GM19467 (cell line): ENCODE results near the gene TMEM132D.

Source experiments
- ATAC-seq: cut with Tn5 transposase; IDR thresholded peaks from one replicate; pipeline ENCODE4 v1.9.1; 2021; ENCODE audit warnings: mild to moderate bottlenecking, moderate library complexity; ENCODE audit not compliant: unreplicated experiment

Gene TMEM132D

DNA sequence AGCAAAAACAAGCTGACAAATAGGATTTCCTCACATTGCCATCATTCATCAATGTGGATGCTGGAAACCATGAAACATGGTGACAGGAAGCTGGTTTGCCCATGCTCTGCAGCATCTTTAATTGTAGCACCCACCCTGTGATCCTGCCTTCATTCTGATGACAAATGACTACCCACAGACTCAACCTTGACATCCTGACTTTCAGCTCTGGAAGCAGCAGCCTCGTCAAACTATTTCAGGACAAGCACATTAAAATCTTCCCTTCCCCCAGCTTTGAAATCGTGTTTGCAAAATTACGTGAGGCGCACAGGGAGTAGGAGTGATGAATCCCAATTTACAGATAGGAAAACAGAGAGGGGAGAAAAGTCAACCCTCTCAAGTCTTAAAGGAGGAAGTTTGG lies 765.0 kb downstream of the TMEM132D start:
- ATAC-seq = no peak

DNA sequence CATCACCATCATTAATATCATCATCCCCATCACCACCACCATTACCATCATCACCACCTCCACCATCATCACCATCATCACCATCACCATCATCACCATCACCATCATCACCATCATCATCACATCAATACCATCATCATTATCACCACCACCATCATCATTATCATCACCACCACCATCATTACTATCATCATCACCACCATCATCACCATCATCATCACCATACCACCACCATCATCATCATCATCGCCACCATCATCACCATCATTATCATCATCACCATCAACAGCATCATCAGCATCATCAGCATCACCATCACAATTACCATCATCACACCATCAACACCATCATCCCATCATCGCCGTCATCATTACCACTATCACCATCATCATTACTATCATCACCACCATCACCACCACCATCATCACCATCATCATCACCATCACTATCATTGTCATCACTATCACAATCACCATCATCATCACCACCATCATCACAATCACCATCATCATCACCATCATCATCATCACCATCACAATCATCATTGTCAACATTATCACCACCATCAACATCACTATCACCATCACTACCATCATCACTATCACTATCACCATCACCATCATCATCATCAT lies 767.0 kb downstream of the TMEM132D start:
- no peak for ATAC-seq

DNA sequence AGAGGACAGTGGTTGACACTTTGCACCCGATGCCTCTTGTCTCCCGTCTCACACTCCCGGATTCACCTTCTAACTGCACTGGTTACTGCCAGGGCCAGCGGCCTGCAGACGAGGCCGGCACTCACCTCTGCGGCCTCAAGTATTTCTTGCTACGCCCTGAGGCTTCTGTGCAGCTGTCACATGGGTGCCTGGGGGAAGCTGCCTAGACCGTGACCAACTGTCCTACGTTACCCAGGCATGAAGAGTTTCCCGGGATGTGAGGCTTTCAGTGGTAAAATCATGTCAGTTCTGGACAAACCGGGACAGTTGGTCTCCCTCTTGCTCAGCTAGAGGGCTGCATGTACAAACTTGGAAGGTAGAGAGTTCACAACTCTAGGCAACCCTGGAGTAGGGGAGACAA lies 776.1 kb downstream of the TMEM132D start:
- ATAC-seq = no peak

DNA sequence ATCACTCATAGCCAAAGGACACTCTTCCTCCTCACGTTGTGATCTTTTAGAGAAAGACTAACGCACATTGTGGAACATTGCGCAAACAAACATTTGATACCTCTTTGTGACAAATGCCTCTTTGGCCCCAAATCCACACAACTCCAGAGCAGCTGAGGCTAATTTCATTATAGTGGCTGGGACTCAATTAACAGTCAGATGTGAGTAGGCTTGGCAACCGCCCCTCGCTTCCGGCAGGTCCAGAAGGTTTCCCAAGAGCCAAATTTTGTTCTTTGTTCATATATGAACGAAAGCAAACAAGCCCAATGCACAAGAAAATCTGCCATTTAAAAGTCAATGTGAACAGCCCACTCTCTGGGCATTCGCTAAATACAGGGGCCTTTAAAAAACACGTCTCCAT lies 776.6 kb downstream of the TMEM132D start:
- ATAC-seq = no peak

DNA sequence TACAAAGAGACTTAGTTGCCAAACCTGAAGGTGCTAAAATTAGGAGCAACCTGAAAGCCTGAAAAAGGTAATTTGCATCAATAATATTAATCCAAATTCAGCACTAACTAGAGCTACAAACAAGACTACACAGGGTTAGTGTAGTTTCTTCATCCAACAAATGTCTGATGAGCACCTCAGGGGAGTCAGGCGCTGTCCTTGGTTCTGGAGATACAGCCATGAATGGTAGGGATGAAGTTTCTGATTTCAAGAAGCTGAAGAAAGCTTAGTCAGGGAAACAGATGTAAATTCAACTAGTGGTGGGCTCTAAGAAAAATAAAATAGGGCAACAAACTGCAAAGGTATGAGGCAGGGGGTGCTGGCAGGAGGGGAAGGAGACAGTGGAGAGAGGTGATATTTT lies 784.3 kb downstream of the TMEM132D start:
- no peak for ATAC-seq

DNA sequence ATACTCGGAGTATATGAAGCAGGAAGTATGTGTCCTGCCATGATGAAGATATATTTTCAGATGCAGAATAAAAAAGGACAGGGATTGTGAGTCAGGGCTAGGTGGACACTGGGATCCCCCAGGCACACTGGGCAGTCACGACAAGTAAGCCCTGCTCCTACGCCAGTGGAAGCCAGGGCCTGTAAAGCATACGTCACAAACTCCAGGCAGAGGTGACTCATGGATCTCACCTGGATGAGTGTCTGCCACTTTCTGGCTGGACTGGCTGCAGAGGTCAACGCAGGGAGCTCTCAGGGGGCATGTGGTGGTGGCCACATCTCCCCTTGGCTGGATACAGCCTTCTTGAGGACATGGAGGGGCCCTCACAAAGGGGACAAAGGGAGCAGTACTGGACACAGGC lies 788.3 kb downstream of the TMEM132D start:
- ATAC-seq = no peak

DNA sequence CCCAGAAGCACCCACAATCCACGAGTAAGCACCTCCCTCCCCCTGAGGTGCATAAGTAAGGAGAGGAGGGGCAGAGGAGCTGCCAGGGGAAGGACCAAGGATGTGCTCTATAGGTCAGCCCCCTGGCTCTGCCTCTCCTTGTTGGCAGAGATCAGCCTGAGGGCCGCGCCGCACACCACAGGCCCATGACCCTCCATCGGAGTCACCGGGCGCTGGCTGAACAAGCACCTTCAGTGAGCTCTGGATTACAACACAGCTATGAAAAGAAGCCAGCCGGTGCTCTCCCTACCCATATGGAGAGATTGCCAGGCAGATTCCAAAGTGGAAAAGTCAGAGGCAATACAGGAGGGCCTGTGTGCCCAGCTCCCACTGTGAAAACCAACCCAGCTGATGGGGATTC lies 793.2 kb downstream of the TMEM132D start:
- no peak for ATAC-seq

DNA sequence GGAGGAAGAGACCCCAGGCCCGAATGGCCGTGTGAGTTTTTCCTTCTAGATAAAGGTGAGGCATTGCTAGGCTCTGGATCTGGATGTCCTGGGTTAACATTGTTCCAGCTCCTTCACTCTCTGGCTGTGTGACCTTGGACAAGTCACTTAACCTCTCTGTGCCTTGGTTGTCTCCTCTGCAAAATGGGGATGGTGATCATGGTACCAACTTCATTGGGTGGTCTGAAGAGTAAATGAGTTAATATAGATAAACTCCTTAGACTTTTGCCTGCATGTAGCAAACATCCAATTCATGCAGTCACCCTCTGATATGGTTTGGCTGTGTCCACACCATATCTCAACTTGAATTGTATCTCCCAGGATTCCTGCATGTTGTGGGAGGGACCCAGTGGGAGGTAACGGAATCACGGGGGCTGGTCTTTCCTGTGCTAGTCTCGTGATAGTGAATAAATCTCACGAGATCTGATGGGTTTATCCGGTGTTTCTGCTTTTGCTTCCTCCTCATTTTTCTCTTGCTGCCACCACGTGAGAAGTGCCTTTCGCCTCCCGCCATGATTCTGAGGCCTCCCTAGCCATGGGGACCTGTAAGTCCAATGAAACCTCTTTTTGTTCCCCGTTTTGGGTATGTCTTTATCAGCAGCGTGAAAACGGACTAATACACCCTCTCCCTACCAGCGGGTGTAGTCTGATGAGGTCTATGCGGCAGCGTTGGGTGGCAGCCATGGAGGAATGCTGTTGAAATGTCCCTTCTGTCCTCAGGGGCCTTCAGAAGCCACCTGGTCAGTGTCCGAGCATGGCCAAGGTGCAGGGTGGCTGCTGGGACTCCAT lies 794.4 kb downstream of the TMEM132D start:
- ATAC-seq = no peak

DNA sequence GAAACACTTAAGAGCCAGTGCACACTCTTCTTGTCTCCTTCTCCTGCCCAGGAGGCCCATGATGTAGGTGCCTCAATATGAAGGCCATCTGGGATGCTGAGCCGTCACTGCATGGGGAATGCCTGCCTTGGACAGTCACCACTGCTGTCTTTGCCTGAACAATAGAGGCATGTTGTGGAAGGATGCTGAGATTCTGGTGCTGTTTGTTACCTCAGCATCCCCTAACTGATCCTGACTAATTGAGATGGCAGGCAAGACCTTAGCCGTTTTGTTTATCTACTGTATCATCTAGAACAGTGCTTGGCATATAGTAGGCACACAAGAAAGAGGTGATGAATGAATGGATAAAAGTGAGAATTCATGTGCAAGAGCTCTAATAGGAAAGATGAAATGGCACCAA lies 797.1 kb downstream of the TMEM132D start:
- no peak for ATAC-seq

DNA sequence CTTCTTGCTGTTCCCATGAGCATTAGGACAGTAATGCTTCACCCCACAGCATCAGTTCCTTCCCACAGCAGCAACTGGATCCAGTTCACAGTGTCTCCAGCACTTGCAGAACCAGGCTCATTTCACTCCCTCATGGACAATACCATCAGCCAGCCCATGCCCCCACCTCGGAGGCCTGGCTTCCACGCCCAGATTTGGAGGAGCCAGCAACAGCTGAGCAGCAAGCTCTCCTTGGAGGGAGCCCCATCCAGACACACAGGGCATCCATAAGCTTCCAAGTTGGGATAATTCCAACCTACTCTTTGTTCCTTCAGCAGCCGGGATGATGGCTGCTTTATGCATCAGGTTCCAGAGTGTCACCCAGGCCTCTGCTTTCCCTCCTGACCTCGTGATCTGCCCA lies 800.6 kb downstream of the TMEM132D start:
- ATAC-seq = no peak

DNA sequence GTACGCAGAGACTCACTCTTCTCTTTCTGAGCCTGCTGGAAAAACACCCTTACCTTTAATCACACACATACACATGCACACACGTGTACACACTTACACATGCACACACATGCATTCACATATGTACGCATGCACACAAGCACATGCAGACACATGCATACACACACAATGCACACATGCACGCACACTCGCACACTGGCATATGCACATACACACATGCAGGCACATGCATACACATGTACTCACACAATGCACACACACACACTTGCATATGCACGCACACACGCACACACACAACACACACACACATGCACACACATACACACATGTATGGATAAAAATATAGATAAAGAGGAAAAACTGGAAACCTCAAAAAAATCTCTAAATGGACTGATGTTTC lies 801.6 kb downstream of the TMEM132D start:
- ATAC-seq = no peak

DNA sequence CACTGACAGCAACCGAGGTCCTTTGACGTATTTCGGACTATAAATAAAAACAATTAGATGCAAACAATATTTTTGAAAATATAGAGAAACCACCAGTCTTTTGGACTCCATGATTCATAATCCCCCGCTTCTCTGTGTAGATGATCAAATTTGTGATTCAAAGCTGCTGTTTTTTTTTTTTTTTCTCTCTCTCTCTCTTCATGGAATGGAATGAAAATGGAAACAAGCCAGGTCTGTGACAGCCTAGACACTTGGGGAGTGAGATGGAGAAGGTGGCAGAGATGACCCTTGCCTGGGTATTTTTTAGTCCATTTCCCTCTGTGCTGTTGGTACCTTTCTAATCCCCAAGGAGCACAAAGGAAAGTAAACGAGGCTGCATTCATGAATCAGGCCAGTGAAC lies 802.0 kb downstream of the TMEM132D start:
- ATAC-seq = no peak

DNA sequence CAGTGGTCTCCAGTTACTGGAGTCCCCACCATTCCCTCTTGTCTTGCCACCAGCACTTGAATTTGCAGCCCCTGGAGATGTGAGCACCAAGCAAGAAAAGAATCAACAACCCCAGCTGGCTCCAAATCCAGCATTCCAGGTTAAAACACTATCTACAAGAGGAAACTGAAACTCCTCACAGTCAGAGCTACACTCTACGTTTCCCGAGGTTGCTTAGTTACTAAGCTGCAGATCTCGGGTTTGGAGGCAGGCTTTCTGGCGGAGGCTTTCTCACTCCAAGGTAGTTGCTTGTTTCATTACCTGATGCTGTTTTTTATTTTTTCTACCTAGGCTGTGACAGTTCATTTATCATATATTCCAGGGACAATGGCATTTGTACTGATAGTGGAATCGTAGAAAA lies 802.4 kb downstream of the TMEM132D start:
- no peak for ATAC-seq

DNA sequence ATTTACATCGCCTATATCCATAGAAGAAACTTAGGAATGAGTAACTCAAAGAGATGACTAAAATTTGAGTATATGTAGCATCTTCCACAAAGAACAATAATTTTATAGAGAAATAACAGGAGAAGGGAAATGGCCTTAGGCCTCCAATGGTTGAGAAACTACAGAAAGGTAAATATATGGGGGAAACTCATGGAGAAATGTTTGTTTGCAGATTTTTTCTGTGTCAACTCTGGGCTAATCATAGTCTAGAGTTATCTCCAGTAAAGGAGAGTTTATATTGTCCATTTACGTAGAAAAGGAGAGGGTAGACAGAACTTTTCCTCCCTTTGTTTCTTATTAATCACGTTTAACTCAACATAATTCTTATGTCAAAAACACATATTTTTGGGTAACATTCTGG lies 806.4 kb downstream of the TMEM132D start:
- no peak for ATAC-seq

DNA sequence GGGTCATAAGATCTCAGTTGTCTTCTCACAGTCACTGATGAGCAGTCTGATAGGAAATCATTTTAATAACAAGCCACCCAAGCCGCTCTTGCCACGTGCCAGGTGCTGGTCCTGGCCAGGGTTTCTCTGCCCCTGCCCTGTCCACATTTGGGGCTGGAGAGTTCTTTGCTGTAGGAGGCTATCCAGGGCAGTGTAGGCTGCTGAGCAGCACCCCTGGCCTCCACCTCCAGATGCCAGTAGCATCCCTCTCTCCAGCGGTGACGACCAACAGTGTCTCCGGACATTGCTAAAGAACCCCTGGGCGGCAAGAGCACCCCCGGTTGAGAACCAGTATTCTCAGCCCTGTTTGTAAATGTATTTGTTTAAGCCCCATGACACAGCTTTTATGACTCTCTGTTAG lies 806.9 kb downstream of the TMEM132D start:
- no peak for ATAC-seq

DNA sequence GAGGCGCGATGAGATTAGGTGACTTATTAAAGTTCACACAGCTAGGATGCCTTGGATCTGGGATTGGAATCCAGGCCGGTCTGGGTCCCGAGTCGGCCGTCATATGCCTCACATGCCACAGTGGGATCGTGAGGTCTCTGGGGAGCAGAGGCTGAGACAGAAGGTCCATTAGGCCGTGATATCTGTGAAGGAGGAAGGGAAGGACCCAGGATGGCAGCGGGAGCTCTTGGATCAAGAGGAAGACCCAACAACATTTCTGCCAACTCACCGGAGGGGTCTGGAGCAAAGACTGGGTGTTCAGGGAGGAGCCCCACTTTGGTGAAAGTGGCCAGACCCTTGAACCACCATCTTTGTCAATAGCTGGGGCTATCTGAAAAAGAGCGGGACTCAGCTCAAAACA lies 807.6 kb downstream of the TMEM132D start:
- ATAC-seq = no peak

DNA sequence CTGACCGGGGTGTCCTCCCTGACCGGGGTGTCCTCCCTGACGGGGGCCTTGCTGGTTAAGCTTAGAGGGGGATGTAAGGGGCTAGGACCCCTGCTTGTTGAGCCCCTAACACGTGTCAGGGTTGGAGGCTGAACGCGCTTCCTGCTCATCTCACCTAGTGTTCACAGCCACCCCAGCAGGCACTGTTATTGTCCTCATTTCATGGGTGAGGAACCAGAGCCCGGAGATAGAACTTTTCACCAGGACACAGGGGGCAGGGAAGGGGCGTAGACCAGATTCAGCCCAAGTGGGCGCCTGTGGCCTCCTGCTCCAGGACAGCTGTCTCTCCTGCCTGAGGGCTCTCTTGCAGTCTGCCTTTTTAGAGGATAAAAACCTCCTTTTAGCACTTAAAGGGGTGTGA lies 814.2 kb downstream of the TMEM132D start:
- no peak for ATAC-seq

DNA sequence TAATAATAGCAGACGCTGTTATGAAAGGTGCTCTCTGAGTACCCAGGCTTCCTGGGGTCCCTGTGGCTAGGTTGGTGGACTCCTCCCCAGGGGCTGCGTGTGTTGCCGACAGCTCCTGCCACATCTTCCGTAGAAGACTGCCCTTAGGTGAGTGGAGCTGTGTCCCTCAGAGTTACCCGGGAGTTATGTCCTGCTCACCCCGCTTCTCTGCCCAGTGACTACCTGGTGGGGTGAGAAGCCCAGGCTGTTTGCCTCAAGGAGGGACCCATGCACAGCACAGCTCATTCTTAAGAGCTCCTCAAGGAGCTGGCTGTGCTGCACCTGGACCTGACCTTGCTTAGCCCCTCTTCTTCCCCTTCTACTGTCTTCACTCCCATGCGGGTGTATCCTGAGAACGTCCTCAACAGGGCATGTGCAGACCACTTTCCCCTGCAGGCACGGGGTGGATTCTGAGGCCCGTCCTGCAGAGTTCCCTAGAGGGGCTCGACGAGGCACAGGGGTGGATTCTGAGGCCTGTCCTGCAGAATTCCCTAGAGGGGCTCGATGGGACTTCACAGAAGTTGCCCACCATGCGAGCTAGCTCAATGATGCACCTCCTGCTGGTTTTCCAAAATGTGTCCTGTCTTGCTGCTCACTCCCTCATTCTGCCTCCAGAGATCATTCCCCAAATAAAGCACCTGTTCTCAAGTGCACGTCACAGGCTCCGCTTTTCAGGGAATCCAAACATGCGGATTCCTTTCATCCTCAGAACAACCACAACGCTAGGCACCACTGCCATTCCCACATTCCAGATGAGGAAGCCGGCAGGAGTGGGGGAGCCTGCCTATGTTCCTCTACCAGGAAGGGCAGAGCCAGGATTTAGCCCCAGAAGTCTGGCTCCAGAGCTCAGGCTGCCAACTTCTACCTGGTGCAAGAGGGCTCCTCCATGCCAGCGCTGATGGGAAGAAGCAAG lies 818.7 kb downstream of the TMEM132D start:
- ATAC-seq = no peak

DNA sequence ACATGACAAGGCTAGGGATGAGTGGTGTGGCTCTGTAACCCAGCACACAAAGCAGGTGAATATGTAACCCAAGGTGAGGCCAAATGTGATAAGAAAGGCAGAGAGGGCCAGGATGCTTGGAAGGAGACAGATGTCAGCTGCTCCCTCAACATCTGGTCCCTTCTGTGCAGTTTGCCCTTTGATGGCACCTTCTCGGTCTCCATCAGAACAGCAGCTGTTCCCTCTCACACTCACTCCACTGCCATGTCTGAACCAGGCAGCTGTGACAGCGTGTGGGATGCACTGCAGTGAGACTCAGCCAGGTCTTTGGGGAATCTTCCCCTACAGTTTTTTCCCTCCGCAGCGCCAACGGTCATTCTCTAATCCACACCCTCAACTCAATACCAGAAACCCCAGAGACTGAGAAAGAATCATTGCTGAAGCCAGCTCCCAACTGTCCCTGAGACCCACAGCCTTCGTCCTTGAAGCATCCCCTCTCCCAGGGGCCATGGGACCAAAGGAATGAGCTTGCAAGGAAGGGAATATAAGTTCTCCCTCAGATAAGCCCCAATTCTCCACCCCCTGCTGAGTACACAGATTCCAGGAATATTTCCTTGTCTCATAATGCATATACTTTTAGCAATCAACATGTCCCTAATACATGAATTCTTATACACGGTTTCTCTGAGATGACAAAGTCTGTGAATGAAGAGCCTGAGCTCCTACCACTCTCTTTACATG lies 820.5 kb downstream of the TMEM132D start:
- ATAC-seq = no peak

DNA sequence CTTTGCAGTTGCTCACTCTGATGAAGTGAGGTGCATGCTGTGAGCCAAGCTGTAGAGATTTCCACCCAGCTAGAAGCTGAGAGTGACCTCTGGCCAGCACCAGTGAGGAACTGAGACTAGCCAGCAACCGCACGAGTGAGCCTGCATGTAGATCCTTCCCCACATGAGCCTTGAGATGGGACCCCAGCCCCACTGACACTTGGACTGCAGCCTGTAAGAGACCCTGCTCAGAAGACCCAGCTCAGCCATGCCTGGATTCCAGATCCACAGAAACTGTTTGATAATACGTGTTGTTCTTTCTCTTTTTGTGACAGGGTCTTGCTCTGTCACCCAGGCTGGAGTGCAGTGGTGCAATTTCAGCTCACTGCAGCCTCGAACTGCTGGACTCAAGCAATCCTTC lies 821.4 kb downstream of the TMEM132D start:
- no peak for ATAC-seq

DNA sequence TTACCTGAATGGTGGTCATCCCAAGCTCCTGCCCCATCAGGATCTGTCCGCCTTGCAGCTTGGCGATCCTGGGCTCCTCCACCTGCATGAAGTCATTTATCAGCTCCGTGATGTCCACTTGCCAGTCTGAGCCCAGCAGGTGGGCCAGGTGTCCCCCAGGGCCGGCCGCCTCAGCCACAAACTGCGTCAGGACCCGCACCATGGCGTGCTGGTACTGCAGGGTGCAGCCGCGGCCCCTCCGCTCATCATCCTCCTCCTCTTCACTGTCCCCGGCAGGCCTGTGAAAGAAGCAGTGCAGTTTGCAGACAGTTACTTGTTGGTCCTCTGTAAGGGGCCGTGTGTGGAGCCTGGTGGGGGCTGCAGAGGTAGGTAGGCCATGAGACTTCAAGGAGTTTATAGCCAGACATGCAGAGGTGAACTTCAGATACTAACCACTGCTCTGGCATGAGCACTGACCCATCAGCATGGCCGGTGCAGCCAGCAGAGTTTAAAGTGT lies 822.0 kb downstream of the TMEM132D start:
- ATAC-seq = no peak
